ENCODE data around the gene ZBTB16. TPM values are rescaled to one million over a fixed set of nuclear protein-coding genes. Genes with fewer than 3 reads are reported as not detected.

ZBTB16 gene
- total RNA-seq, 2 experiments from 2014 or later: 19.1 to 20.6 TPM

GRCh38 chr11:114215428-114215827 lies 155.9 kb downstream of the ZBTB16 start:
- no peak for TF ChIP-seq CTCF (IDR thresholded peaks at IDR 0.05)
- intact Hi-C loops (cut with DNase I, micrococcal nuclease): no loop called here
- Mint-ChIP-seq H3K27ac (no peak overlapping the region), H3K4me1 (ENCODE audit: low read depth) (peaks cover 28% of the 10 kb centered on the region), H3K9me3 (no peaks in the 10 kb centered on the region), H3K36me3 (ENCODE audit: low read depth) (no peaks in the 10 kb centered on the region), H3K27me3 (no peaks in the 10 kb centered on the region), H3K4me3 (no peak overlapping the region)
- Histone ChIP-seq H3K4me3 (ENCODE audit: low read length) (no peak overlapping the region), H3K27ac (ENCODE audit: low read depth in 1 of 2, low read length in 2 of 2) (no peak overlapping the region), H3K9me3 (ENCODE audit: control insufficient read depth in 1 of 2, insufficient read depth in 1 of 2, low read length in 2 of 2) (no peaks in the 10 kb centered on the region), H3K4me1 (ENCODE audit: insufficient read depth, low read length) (peaks cover 33% of the 10 kb centered on the region), H3K36me3 (ENCODE audit: insufficient read depth, low read length) (no peaks in the 10 kb centered on the region), H3K27me3 (ENCODE audit: control insufficient read depth in 1 of 2, insufficient read depth in 2 of 2, low read length in 2 of 2) (no peaks in the 10 kb centered on the region)
- POLR2A ChIA-PET: no interaction called here
- no peak for ATAC-seq (ENCODE audit: poor library complexity)
- DNase-seq: no peak
- CTCF ChIA-PET: no interaction called here

- H3K4me1 ChIP-seq (ENCODE audit: insufficient read depth, low read length): peaks cover 33% of the 10 kb centered on the region
- H3K36me3 ChIP-seq (ENCODE audit: insufficient read depth, low read length): no peaks in the 10 kb centered on the region
- no peak for ATAC-seq (ENCODE audit: poor library complexity)
- H3K36me3 Mint-ChIP-seq (ENCODE audit: low read depth): no peaks in the 10 kb centered on the region
- peak in 1 of 14 experiments; percentile 13 for DNase-seq
- H3K9me3 ChIP-seq (ENCODE audit: control insufficient read depth in 1 of 2, insufficient read depth in 1 of 2, low read length in 2 of 2): no peaks in the 10 kb centered on the region
- no peaks in the 10 kb centered on the region for H3K9me3 Mint-ChIP-seq
- peaks cover 26% of the 10 kb centered on the region for H3K4me1 Mint-ChIP-seq (ENCODE audit: low read depth)
- TF ChIP-seq CTCF (IDR thresholded peaks at IDR 0.05): no peak
- H3K27ac ChIP-seq (ENCODE audit: low read depth in 1 of 2, low read length in 2 of 2): no peak overlapping the region
- CTCF ChIA-PET: no interaction called here
- no peak overlapping the region for H3K4me3 ChIP-seq (ENCODE audit: low read length)
- intact Hi-C loops (cut with DNase I, micrococcal nuclease): no loop called here
- no peak overlapping the region for H3K27ac Mint-ChIP-seq
- H3K27me3 Mint-ChIP-seq: no peaks in the 10 kb centered on the region
- POLR2A ChIA-PET: interaction anchor here (1.3 kb wide), 1 partner anchor 44 kb away, joined by 4 read pairs; no protein-coding TSS in a partner anchor
- no peaks in the 10 kb centered on the region for H3K27me3 ChIP-seq (ENCODE audit: control insufficient read depth in 1 of 2, insufficient read depth in 2 of 2, low read length in 2 of 2)
- no peak overlapping the region for H3K4me3 Mint-ChIP-seq
Measured at GRCh38 chr11:114215871-114216795, 156.6 kb downstream of the ZBTB16 start.

- H3K4me1 Mint-ChIP-seq (ENCODE audit: low read depth): peaks cover 22% of the 10 kb centered on the region
- no peaks in the 10 kb centered on the region for H3K36me3 ChIP-seq (ENCODE audit: insufficient read depth, low read length)
- no peak overlapping the region for H3K27ac ChIP-seq (ENCODE audit: low read depth in 1 of 2, low read length in 2 of 2)
- H3K9me3 Mint-ChIP-seq: no peaks in the 10 kb centered on the region
- no peaks in the 10 kb centered on the region for H3K27me3 Mint-ChIP-seq
- H3K27ac Mint-ChIP-seq: no peak overlapping the region
- ChIA-PET POLR2A (interaction anchor here (1.3 kb wide), 1 partner anchor 44 kb away, joined by 4 read pairs; no protein-coding TSS in a partner anchor), CTCF (no interaction called here)
- DNase-seq: peak in 2 of 14 experiments; percentile 11 to 60
- intact Hi-C loops (cut with DNase I, micrococcal nuclease): no loop called here
- peaks cover 33% of the 10 kb centered on the region for H3K4me1 ChIP-seq (ENCODE audit: insufficient read depth, low read length)
- H3K4me3 ChIP-seq (ENCODE audit: low read length): no peak overlapping the region
- no peaks in the 10 kb centered on the region for H3K27me3 ChIP-seq (ENCODE audit: control insufficient read depth in 1 of 2, insufficient read depth in 2 of 2, low read length in 2 of 2)
- no peaks in the 10 kb centered on the region for H3K36me3 Mint-ChIP-seq (ENCODE audit: low read depth)
- TF ChIP-seq CTCF (IDR thresholded peaks at IDR 0.05): no peak
- H3K9me3 ChIP-seq (ENCODE audit: control insufficient read depth in 1 of 2, insufficient read depth in 1 of 2, low read length in 2 of 2): no peaks in the 10 kb centered on the region
- no peak overlapping the region for H3K4me3 Mint-ChIP-seq
- peak; percentile 32 for ATAC-seq (ENCODE audit: poor library complexity)
Measured at GRCh38 chr11:114216796-114217180, 157.3 kb downstream of the ZBTB16 start.
